ENCODE measurements around the gene SYDE1.

SYDE1 gene

DNA sequence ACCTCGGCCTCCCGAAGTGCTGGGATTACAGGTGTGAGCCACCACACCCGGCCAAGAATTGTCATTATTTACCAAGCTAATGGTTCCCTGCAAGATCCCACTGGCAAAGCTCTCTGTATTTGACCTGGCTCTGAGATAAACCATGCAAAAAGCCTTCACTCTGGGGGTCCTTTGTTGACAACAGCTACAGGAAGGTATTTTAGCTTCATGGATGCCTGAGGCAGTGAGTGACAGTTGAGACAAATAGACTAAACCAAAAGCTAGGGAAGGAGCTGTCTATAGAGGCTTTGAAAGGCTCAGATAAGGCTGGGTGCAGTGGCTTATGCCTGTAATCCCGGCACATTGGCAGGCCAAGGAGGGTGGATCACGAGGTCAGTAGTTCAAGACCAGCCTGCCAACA is 48.1 kb downstream of the SYDE1 start:
- Histone ChIP-seq H2AFZ (ENCODE audit: low read depth) (no peak overlapping the region), H3K36me3 (ENCODE audit: insufficient read depth) (no peaks in the 10 kb centered on the region), H3K9ac (no peak overlapping the region), H3K4me2 (no peak overlapping the region), H3K27me3 (ENCODE audit: insufficient read depth, low read depth) (peaks cover 32% of the 10 kb centered on the region; the same call in 1 of the 2 replicates), H4K20me1 (ENCODE audit: insufficient read depth) (no peaks in the 10 kb centered on the region), H3K27ac (no peak overlapping the region), H3K4me3 (IDR thresholded peaks at IDR 0.05; ENCODE audit: insufficient read depth, low read depth, low read length) (no peak overlapping the region), H3K79me2 (ENCODE audit: insufficient read depth, low read depth) (no peaks in the 10 kb centered on the region), H3K4me1 (ENCODE audit: low read depth, poor library complexity, severe bottlenecking) (no peaks in the 10 kb centered on the region)
- TF ChIP-seq, protein P1, sequence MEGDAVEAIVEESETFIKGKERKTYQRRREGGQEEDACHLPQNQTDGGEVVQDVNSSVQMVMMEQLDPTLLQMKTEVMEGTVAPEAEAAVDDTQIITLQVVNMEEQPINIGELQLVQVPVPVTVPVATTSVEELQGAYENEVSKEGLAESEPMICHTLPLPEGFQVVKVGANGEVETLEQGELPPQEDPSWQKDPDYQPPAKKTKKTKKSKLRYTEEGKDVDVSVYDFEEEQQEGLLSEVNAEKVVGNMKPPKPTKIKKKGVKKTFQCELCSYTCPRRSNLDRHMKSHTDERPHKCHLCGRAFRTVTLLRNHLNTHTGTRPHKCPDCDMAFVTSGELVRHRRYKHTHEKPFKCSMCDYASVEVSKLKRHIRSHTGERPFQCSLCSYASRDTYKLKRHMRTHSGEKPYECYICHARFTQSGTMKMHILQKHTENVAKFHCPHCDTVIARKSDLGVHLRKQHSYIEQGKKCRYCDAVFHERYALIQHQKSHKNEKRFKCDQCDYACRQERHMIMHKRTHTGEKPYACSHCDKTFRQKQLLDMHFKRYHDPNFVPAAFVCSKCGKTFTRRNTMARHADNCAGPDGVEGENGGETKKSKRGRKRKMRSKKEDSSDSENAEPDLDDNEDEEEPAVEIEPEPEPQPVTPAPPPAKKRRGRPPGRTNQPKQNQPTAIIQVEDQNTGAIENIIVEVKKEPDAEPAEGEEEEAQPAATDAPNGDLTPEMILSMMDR (conservative IDR thresholded peaks at IDR 0.05; ENCODE audit: low read depth, low read length) = no peak

DNA sequence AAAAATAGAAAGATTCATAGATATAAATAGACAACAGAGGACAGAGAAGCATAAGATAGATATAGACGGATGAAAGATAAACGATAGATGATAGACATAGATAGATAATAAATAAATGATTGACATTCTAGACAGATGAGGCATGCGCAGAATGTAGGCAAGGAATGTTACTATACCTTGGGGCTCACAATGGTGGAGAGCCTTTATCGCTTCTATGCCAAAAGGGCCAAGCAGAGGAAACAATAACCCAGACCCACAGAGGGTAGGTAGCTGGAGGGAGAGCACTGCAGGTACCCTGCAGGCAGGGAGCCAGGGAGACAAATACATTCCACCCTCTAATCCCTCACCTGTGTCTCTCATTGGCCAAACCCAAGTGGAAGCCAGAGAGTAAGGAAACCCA is 49.2 kb downstream of the SYDE1 start:
- no peaks in the 10 kb centered on the region for H4K20me1 ChIP-seq (ENCODE audit: insufficient read depth)
- TF ChIP-seq, protein P1 (conservative IDR thresholded peaks at IDR 0.05; ENCODE audit: low read depth, low read length) = no peak
- H3K4me1 ChIP-seq (ENCODE audit: low read depth, poor library complexity, severe bottlenecking) = no peaks in the 10 kb centered on the region
- no peak overlapping the region for H3K27ac ChIP-seq
- no peak overlapping the region for H3K4me2 ChIP-seq
- H2AFZ ChIP-seq (ENCODE audit: low read depth) = no peak overlapping the region
- peaks cover 32% of the 10 kb centered on the region; the same call in 1 of the 2 replicates for H3K27me3 ChIP-seq (ENCODE audit: insufficient read depth, low read depth)
- no peak overlapping the region for H3K9ac ChIP-seq
- no peak overlapping the region for H3K4me3 ChIP-seq (IDR thresholded peaks at IDR 0.05; ENCODE audit: insufficient read depth, low read depth, low read length)
- no peaks in the 10 kb centered on the region for H3K36me3 ChIP-seq (ENCODE audit: insufficient read depth)
- H3K79me2 ChIP-seq (ENCODE audit: insufficient read depth, low read depth) = no peaks in the 10 kb centered on the region

DNA sequence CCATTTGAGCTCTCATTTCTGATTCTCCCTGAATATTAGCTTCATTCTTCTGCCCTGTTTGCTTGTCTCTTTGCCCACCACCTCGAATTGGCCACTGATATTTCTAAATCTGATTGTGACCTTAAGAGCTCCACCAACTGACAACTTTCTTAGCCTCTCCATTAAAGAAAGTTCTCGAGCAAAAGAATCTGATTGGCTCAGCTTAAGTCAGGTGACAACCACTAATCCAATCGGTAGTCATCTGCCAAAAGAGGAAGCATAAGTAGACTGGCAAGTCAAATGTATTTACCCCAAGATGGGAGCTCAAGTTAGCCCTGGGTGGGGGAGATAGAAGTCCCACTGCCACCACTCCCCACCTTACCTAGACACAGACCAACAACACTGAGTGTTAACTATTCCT is 52.0 kb downstream of the SYDE1 start:
- no peak overlapping the region for H3K27ac ChIP-seq

GRCh38 chr19:15161028-15161984 is 54.1 kb downstream of the SYDE1 start:
- H4K20me1 ChIP-seq (ENCODE audit: insufficient read depth) = no peaks in the 10 kb centered on the region
- no peak overlapping the region for H2AFZ ChIP-seq (ENCODE audit: low read depth)
- H3K27me3 ChIP-seq (ENCODE audit: insufficient read depth, low read depth) = peaks cover 19% of the 10 kb centered on the region; the same call in 1 of the 2 replicates
- H3K36me3 ChIP-seq (ENCODE audit: insufficient read depth) = no peaks in the 10 kb centered on the region
- H3K4me2 ChIP-seq = no peak overlapping the region
- H3K4me3 ChIP-seq (IDR thresholded peaks at IDR 0.05; ENCODE audit: insufficient read depth, low read depth, low read length) = no peak overlapping the region
- no peak overlapping the region for H3K27ac ChIP-seq
- no peaks in the 10 kb centered on the region for H3K79me2 ChIP-seq (ENCODE audit: insufficient read depth, low read depth)
- H3K9ac ChIP-seq = no peak overlapping the region
- TF ChIP-seq, protein P1 (conservative IDR thresholded peaks at IDR 0.05; ENCODE audit: low read depth, low read length) = peak; percentile 54
- no peaks in the 10 kb centered on the region for H3K4me1 ChIP-seq (ENCODE audit: low read depth, poor library complexity, severe bottlenecking)

More for the DNA sequence above, 52.0 kb downstream of the SYDE1 start:
- no peak overlapping the region for H3K4me3 ChIP-seq (IDR thresholded peaks at IDR 0.05; ENCODE audit: insufficient read depth, low read depth, low read length)
- TF ChIP-seq, protein P1 (conservative IDR thresholded peaks at IDR 0.05; ENCODE audit: low read depth, low read length) = no peak
- H3K4me1 ChIP-seq (ENCODE audit: low read depth, poor library complexity, severe bottlenecking) = no peaks in the 10 kb centered on the region
- no peak overlapping the region for H3K9ac ChIP-seq
- no peaks in the 10 kb centered on the region for H3K79me2 ChIP-seq (ENCODE audit: insufficient read depth, low read depth)
- no peak overlapping the region for H3K4me2 ChIP-seq
- no peaks in the 10 kb centered on the region for H3K36me3 ChIP-seq (ENCODE audit: insufficient read depth)
- no peaks in the 10 kb centered on the region for H4K20me1 ChIP-seq (ENCODE audit: insufficient read depth)
- peaks cover 27% of the 10 kb centered on the region; the same call in 1 of the 2 replicates for H3K27me3 ChIP-seq (ENCODE audit: insufficient read depth, low read depth)
- H2AFZ ChIP-seq (ENCODE audit: low read depth) = no peak overlapping the region
